ENCODE data around the gene GABARAPL2.

GABARAPL2 gene

GRCh38 chr16:75552951-75553350 lies 13.2 kb upstream of the GABARAPL2 start:
- TF ChIP-seq FOXA1 (IDR thresholded peaks at IDR 0.05): no peak
- TF ChIP-seq SP1 (IDR thresholded peaks at IDR 0.05): no peak
- TF ChIP-seq L3MBTL2 (conservative IDR thresholded peaks at IDR 0.05): no peak
- no peak for TF ChIP-seq BHLHE40 (IDR thresholded peaks at IDR 0.05; ENCODE audit: borderline replicate concordance)
- no peak for TF ChIP-seq CTBP1 (IDR thresholded peaks at IDR 0.05; ENCODE audit: borderline replicate concordance)
- TF ChIP-seq ARNT (IDR thresholded peaks at IDR 0.05): no peak
- TF ChIP-seq FOXK2 (IDR thresholded peaks at IDR 0.05): no peak
- no peak for TF ChIP-seq ELF4 (IDR thresholded peaks at IDR 0.05)
- TF ChIP-seq LEF1 (IDR thresholded peaks at IDR 0.05; ENCODE audit: borderline replicate concordance): no peak
- TF ChIP-seq, protein P1, sequence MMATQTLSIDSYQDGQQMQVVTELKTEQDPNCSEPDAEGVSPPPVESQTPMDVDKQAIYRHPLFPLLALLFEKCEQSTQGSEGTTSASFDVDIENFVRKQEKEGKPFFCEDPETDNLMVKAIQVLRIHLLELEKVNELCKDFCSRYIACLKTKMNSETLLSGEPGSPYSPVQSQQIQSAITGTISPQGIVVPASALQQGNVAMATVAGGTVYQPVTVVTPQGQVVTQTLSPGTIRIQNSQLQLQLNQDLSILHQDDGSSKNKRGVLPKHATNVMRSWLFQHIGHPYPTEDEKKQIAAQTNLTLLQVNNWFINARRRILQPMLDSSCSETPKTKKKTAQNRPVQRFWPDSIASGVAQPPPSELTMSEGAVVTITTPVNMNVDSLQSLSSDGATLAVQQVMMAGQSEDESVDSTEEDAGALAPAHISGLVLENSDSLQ (IDR thresholded peaks at IDR 0.05): no peak
- TF ChIP-seq FOXM1 (IDR thresholded peaks at IDR 0.05; ENCODE audit: borderline replicate concordance): no peak
- no peak for TF ChIP-seq TARDBP (IDR thresholded peaks at IDR 0.05)
- TF ChIP-seq HDGF (IDR thresholded peaks at IDR 0.05; ENCODE audit: borderline replicate concordance): no peak
- no peak for TF ChIP-seq ZNF384 (IDR thresholded peaks at IDR 0.05)
- no peak for TF ChIP-seq SUZ12 (IDR thresholded peaks at IDR 0.05)
- TF ChIP-seq NFRKB (IDR thresholded peaks at IDR 0.05): no peak
- no peak for DNase-seq (ENCODE audit: extremely low spot score)
- ChIA-PET CTCF (interaction anchor here (0.6 kb wide), 1 partner anchor 35 kb away, joined by 5 read pairs; no protein-coding TSS in a partner anchor), POLR2A (no interaction called here)

- ChIA-PET CTCF (no interaction called here), POLR2A (interaction anchor here (0.5 to 1.9 kb wide), 10 partner anchors 10 to 93 kb away, joined by 3 to 22 read pairs (median 4); partner anchors contain the start of genes ADAT1, CHST6, GABARAPL2 and KARS1)
- TF ChIP-seq ZNF384 (IDR thresholded peaks at IDR 0.05): no peak
- no peak for TF ChIP-seq CTBP1 (IDR thresholded peaks at IDR 0.05; ENCODE audit: borderline replicate concordance)
- TF ChIP-seq SP1 (IDR thresholded peaks at IDR 0.05): no peak
- TF ChIP-seq LEF1 (IDR thresholded peaks at IDR 0.05; ENCODE audit: borderline replicate concordance): no peak
- no peak for TF ChIP-seq NFRKB (IDR thresholded peaks at IDR 0.05)
- TF ChIP-seq FOXK2 (IDR thresholded peaks at IDR 0.05): no peak
- TF ChIP-seq L3MBTL2 (conservative IDR thresholded peaks at IDR 0.05): no peak
- TF ChIP-seq ARNT (IDR thresholded peaks at IDR 0.05): no peak
- TF ChIP-seq ELF4 (IDR thresholded peaks at IDR 0.05): no peak
- TF ChIP-seq TARDBP (IDR thresholded peaks at IDR 0.05): no peak
- TF ChIP-seq FOXM1 (IDR thresholded peaks at IDR 0.05; ENCODE audit: borderline replicate concordance): no peak
- TF ChIP-seq BHLHE40 (IDR thresholded peaks at IDR 0.05; ENCODE audit: borderline replicate concordance): no peak
- TF ChIP-seq, protein P1 (IDR thresholded peaks at IDR 0.05): no peak
- no peak for TF ChIP-seq HDGF (IDR thresholded peaks at IDR 0.05; ENCODE audit: borderline replicate concordance)
- TF ChIP-seq SUZ12 (IDR thresholded peaks at IDR 0.05): no peak
- no peak for TF ChIP-seq FOXA1 (IDR thresholded peaks at IDR 0.05)
- peak; percentile 87 for DNase-seq (ENCODE audit: extremely low spot score)
Measured at GRCh38 chr16:75555213-75555706, 10.9 kb upstream of the GABARAPL2 start.

GRCh38 chr16:75555707-75556430 lies 10.3 kb upstream of the GABARAPL2 start, which contains the start of gene TMEM231:
Gene TMEM231, minus strand, starts transcription at chr16:75556252. Its CDS starts 43 bp downstream, at chr16:75556209.
- peak; percentile 91 for DNase-seq (ENCODE audit: extremely low spot score)
- TF ChIP-seq BHLHE40 (IDR thresholded peaks at IDR 0.05; ENCODE audit: borderline replicate concordance): no peak
- TF ChIP-seq L3MBTL2 (conservative IDR thresholded peaks at IDR 0.05): peak; percentile 95
- POLR2A ChIA-PET: interaction anchor here (0.8 to 1.9 kb wide), 10 partner anchors 9 to 92 kb away, joined by 3 to 22 read pairs (median 4); partner anchors contain the start of genes ADAT1, CHST6, GABARAPL2 and KARS1
- CTCF ChIA-PET: interaction anchor here (0.6 to 0.8 kb wide), 3 partner anchors 39 to 92 kb away, joined by 4 to 5 read pairs (median 5); no protein-coding TSS in a partner anchor

GRCh38 chr16:75556431-75556950 lies 9.7 kb upstream of the GABARAPL2 start:
- DNase-seq (ENCODE audit: extremely low spot score): no peak
- POLR2A ChIA-PET: interaction anchor here (0.8 to 1.9 kb wide), 9 partner anchors 9 to 93 kb away, joined by 3 to 22 read pairs (median 4); partner anchors contain the start of genes ADAT1, GABARAPL2, KARS1 and TERF2IP
- CTCF ChIA-PET: interaction anchor here (0.6 to 0.8 kb wide), 3 partner anchors 39 to 93 kb away, joined by 4 to 5 read pairs (median 5); no protein-coding TSS in a partner anchor
- no peak for TF ChIP-seq FOXK2 (IDR thresholded peaks at IDR 0.05)
- no peak for TF ChIP-seq TARDBP (IDR thresholded peaks at IDR 0.05)
- no peak for TF ChIP-seq L3MBTL2 (conservative IDR thresholded peaks at IDR 0.05)
- TF ChIP-seq ELF4 (IDR thresholded peaks at IDR 0.05): no peak
- TF ChIP-seq LEF1 (IDR thresholded peaks at IDR 0.05; ENCODE audit: borderline replicate concordance): no peak
- no peak for TF ChIP-seq ARNT (IDR thresholded peaks at IDR 0.05)
- no peak for TF ChIP-seq ZNF384 (IDR thresholded peaks at IDR 0.05)
- no peak for TF ChIP-seq CTBP1 (IDR thresholded peaks at IDR 0.05; ENCODE audit: borderline replicate concordance)
- TF ChIP-seq FOXM1 (IDR thresholded peaks at IDR 0.05; ENCODE audit: borderline replicate concordance): no peak
- no peak for TF ChIP-seq HDGF (IDR thresholded peaks at IDR 0.05; ENCODE audit: borderline replicate concordance)
- TF ChIP-seq SP1 (IDR thresholded peaks at IDR 0.05): no peak
- TF ChIP-seq SUZ12 (IDR thresholded peaks at IDR 0.05): no peak
- TF ChIP-seq FOXA1 (IDR thresholded peaks at IDR 0.05): no peak
- no peak for TF ChIP-seq BHLHE40 (IDR thresholded peaks at IDR 0.05; ENCODE audit: borderline replicate concordance)
- no peak for TF ChIP-seq NFRKB (IDR thresholded peaks at IDR 0.05)
- TF ChIP-seq, protein P1 (IDR thresholded peaks at IDR 0.05): no peak

DNA sequence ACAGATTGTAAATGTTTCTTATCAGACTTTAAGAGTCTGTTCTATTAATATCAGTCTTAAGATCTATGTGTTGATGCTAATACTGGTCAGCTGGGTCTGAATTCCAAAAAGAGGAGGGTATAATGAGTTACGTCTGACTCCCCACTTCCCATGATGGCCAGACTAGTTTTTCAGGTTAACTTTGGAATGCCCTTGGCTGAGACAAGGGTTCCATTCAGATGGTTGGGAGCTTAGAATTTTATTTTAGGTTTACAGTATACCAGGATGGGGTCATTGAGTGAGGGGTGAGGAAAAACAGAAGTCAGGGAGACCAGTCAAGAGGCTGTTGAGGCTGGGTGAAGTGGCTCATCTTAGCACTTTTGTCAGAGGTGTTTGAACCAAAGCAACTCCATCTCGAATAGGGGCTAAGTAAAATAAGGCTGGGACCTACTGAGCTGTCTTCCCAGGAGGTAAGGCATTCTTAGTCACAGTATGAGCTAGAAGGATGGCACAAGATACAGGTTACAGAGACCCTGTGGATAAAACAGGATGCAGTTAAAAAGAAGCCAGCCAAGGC lies 7.3 kb upstream of the GABARAPL2 start:
- TF ChIP-seq HDGF (IDR thresholded peaks at IDR 0.05; ENCODE audit: borderline replicate concordance): no peak
- TF ChIP-seq TARDBP (IDR thresholded peaks at IDR 0.05): no peak
- CTCF ChIA-PET: no interaction called here
- POLR2A ChIA-PET: no interaction called here
- no peak for DNase-seq (ENCODE audit: extremely low spot score)

Data from HEK293T (cell line).